ENCODE results near the gene MT1E. TPM values are rescaled to one million over a fixed set of nuclear protein-coding genes. Genes with fewer than 3 reads are reported as not detected.
A peak's percentile ranks its signal among the peaks of the same experiment; 100 is the strongest.

Gene MT1E
- total and polyA plus RNA-seq, 2 of the 13 experiments (the other 11 are each of a cell fraction or from before 2014, with no cell fraction given): 110 to 1,072 TPM

- TF ChIP-seq ZFP91 (CRISPR knock-in tag; IDR thresholded peaks at IDR 0.05; ENCODE audit: borderline replicate concordance) (peak; percentile 83; the same call in 1 of the 2 replicates), ZNF230 (CRISPR knock-in tag; IDR thresholded peaks at IDR 0.05) (0 out of 2 replicates have a peak, but pooled peaks have one; percentile 31), NFYB (CRISPR knock-in tag; IDR thresholded peaks at IDR 0.05) (0 out of 2 replicates have a peak, but pooled peaks have one; percentile 14), TEAD2 (CRISPR knock-in tag; IDR thresholded peaks at IDR 0.05) (0 out of 2 replicates have a peak, but pooled peaks have one; percentile 56), ZNF720 (CRISPR knock-in tag; IDR thresholded peaks at IDR 0.05) (no peak), DPF2 (CRISPR knock-in tag; IDR thresholded peaks at IDR 0.05; ENCODE audit: borderline replicate concordance, low read depth) (no peak), SOX5 (CRISPR knock-in tag; IDR thresholded peaks at IDR 0.05; ENCODE audit: borderline replicate concordance) (no peak), ZNF746 (CRISPR knock-in tag; IDR thresholded peaks at IDR 0.05) (no peak), MED8 (CRISPR knock-in tag; IDR thresholded peaks at IDR 0.05; ENCODE audit: insufficient replicate concordance) (peak; percentile 56), LCORL (IDR thresholded peaks at IDR 0.05) (no peak), LCORL (CRISPR knock-in tag; IDR thresholded peaks at IDR 0.05) (peak; percentile 32; the same call in 1 of the 2 replicates), ZNF747 (CRISPR knock-in tag; IDR thresholded peaks at IDR 0.05; ENCODE audit: borderline replicate concordance) (no peak), ATM (IDR thresholded peaks at IDR 0.05; ENCODE audit: borderline replicate concordance) (no peak), REPIN1 (CRISPR knock-in tag; IDR thresholded peaks at IDR 0.05; ENCODE audit: borderline replicate concordance, low read depth) (no peak; the same call in 1 of the 2 replicates), PHF8 (CRISPR knock-in tag; IDR thresholded peaks at IDR 0.05) (peak; percentile 45), SMAD1 (CRISPR knock-in tag; IDR thresholded peaks at IDR 0.05; ENCODE audit: borderline replicate concordance, low read depth) (no peak), CERS6 (CRISPR knock-in tag; IDR thresholded peaks at IDR 0.05) (no peak), THAP8 (CRISPR knock-in tag; IDR thresholded peaks at IDR 0.05; ENCODE audit: borderline replicate concordance) (no peak), ZNF256 (CRISPR knock-in tag; conservative IDR thresholded peaks at IDR 0.05) (no peak), ATAD3A (CRISPR knock-in tag; IDR thresholded peaks at IDR 0.05) (no peak), SMC3 (IDR thresholded peaks at IDR 0.05; ENCODE audit: low read length) (no peak), ZNF878 (CRISPR knock-in tag; IDR thresholded peaks at IDR 0.05) (no peak), CBX2 (IDR thresholded peaks at IDR 0.05; ENCODE audit: low read depth, low read length) (no peak), CBX2 (CRISPR knock-in tag; IDR thresholded peaks at IDR 0.05; ENCODE audit: low read depth) (no peak), ZNF713 (CRISPR knock-in tag; IDR thresholded peaks at IDR 0.05) (0 out of 2 replicates have a peak, but pooled peaks have one; percentile 71), ZFP37 (CRISPR knock-in tag; IDR thresholded peaks at IDR 0.05; ENCODE audit: borderline replicate concordance) (peak; percentile 23; the same call in 1 of the 2 replicates), ZNF580 (CRISPR knock-in tag; IDR thresholded peaks at IDR 0.05; ENCODE audit: borderline replicate concordance, low read depth) (no peak), ESRRA (CRISPR knock-in tag; IDR thresholded peaks at IDR 0.05; ENCODE audit: low read depth) (no peak; the same call in none of the 2 replicates)
Measured at GRCh38 chr16:56667581-56668571, 42.3 kb downstream of the MT1E start, which contains the start of gene MT1G (continued).

All from HepG2 (cell line).